ENCODE data around the gene SKI. TPM values are rescaled to one million over a fixed set of nuclear protein-coding genes. Genes with fewer than 3 reads are reported as not detected.

Gene SKI
- total and polyA plus RNA-seq, 2 of the 4 experiments (the other 2 are of a cell fraction), result 2.3 to 20.1 TPM

- no peak overlapping the region for H3K23ac ChIP-seq (ENCODE audit: low read depth, low read length)
- H3K56ac ChIP-seq (ENCODE audit: extremely low read depth, insufficient read depth, low read length), result no peak overlapping the region
- H3K79me1 ChIP-seq (ENCODE audit: low read depth in 1 of 2, low read length in 2 of 2), result peaks cover 12 to 51% of the 10 kb centered on the region in 2 experiments
- no peaks in the 10 kb centered on the region for H3K9me3 ChIP-seq (ENCODE audit: control insufficient read depth, insufficient read depth, low read length)
- POLR2A ChIA-PET (ENCODE audit: unreplicated experiment), result no interaction called here
- DNase-seq (no peak), ATAC-seq (ENCODE audit: low read depth) (no peak)
- H2AK9ac ChIP-seq (replicated peaks; ENCODE audit: low read depth, low read length, poor library complexity), result no peak overlapping the region
- no peak overlapping the region for H3K4me2 ChIP-seq (ENCODE audit: low read depth, low read length)
- no peak overlapping the region for H4K5ac ChIP-seq (ENCODE audit: low read depth, low read length)
- H3K4me1 ChIP-seq (ENCODE audit: control insufficient read depth, insufficient read depth, low read length), result peaks cover 10% of the 10 kb centered on the region; the same call in 1 of the 2 replicates
- H2AFZ ChIP-seq (replicated peaks; ENCODE audit: low read length, poor library complexity), result no peak overlapping the region
- dilution Hi-C loops (cut with HindIII; ENCODE audit: low sequenced_read_pairs, unreplicated experiment), result no loop called here
- no peak overlapping the region for H2BK120ac ChIP-seq (ENCODE audit: low read depth, low read length)
- H3K4ac ChIP-seq (ENCODE audit: low read depth, low read length), result no peak overlapping the region
- H2BK20ac ChIP-seq (ENCODE audit: low read depth, low read length), result no peak overlapping the region
- H2BK5ac ChIP-seq (ENCODE audit: low read depth, low read length, poor library complexity, severe bottlenecking), result no peak overlapping the region
- in situ Hi-C loops (cut with MboI; ENCODE audit: low sequenced_read_pairs), result no loop called here
- H4K8ac ChIP-seq (ENCODE audit: low read depth in 2 of 2, low read length in 2 of 2), result no peak overlapping the region
- H4K20me1 ChIP-seq (ENCODE audit: insufficient read depth, low read length), result peaks cover 98% of the 10 kb centered on the region
- H2AK5ac ChIP-seq (ENCODE audit: low read depth, low read length), result no peak overlapping the region
- H3K14ac ChIP-seq (replicated peaks; ENCODE audit: low read depth, low read length), result no peak overlapping the region
- CTCF ChIA-PET, result no interaction called here
- TF ChIP-seq USF2 (IDR thresholded peaks at IDR 0.05; ENCODE audit: low read depth, low read length), result no peak
- TF ChIP-seq POLR2A (IDR thresholded peaks at IDR 0.05; ENCODE audit: low read depth, low read length), result no peak
- TF ChIP-seq ELK1 (IDR thresholded peaks at IDR 0.05; ENCODE audit: borderline replicate concordance, low read depth, low read length), result no peak
- no peak for TF ChIP-seq CTCF (conservative IDR thresholded peaks at IDR 0.05; ENCODE audit: low read depth, low read length)
- no peak overlapping the region for H2BK15ac ChIP-seq (ENCODE audit: low read depth, low read length)
- no peak overlapping the region for H3K27ac ChIP-seq (ENCODE audit: insufficient read depth, low read length)
- intact Hi-C loops (cut with micrococcal nuclease), result no loop called here
- H3K9ac ChIP-seq (ENCODE audit: low read depth, low read length), result no peak overlapping the region
- H3K4me3 ChIP-seq (ENCODE audit: insufficient read depth, low read depth, low read length), result no peak overlapping the region
- 92% methylated on average over 9 of the region's 28 CpGs; no CpG with 5 or more reads in 1 of the 2 experiments for WGBS, 2 experiments (ENCODE audit: extremely low coverage in 2 of 2, insufficient read length in 1 of 2)
- peaks cover 42% of the 10 kb centered on the region for H3K9me1 ChIP-seq (ENCODE audit: insufficient read depth, low read length)
- no peak overlapping the region for H4K91ac ChIP-seq (ENCODE audit: insufficient read depth, low read depth, low read length)
- H3K27me3 ChIP-seq (ENCODE audit: control insufficient read depth, insufficient read depth, low read length), result no peaks in the 10 kb centered on the region
- no TSS peak for BruUV-seq (replicated peaks)
- H3K18ac ChIP-seq (ENCODE audit: low read depth, low read length), result no peak overlapping the region
- H3K36me3 ChIP-seq (ENCODE audit: control insufficient read depth, insufficient read depth, low read length), result 0 out of 2 replicates have a peak, but pooled peaks cover 4% of the 10 kb centered on the region
Observed at GRCh38 chr1:2259668-2260402, 31.7 kb downstream of the SKI start.
